HG03139 (cell line): ENCODE data around the gene GABRG3.

ENCODE experiments used
- ATAC-seq: cut with Tn5 transposase; IDR thresholded peaks from one replicate; pipeline ENCODE4 v1.9.1; 2021; ENCODE audit not compliant: unreplicated experiment

Gene GABRG3

GRCh38 chr15:26970712-26971210, at the start of gene GABRG3:
Gene GABRG3 (plus strand): TSS chr15:26971181.
- ATAC-seq, result no peak

GRCh38 chr15:26921433-26921832, 49.5 kb upstream of the GABRG3 start:
- no peak for ATAC-seq

- ATAC-seq, result no peak
These were observed 44.9 kb upstream of the GABRG3 start for GRCh38 chr15:26926081-26926480.

- ATAC-seq, result no peak
These were observed 42.9 kb upstream of the GABRG3 start for GRCh38 chr15:26928051-26928450.

- ATAC-seq, result no peak
These were observed 41.4 kb upstream of the GABRG3 start for GRCh38 chr15:26929588-26929987.

DNA sequence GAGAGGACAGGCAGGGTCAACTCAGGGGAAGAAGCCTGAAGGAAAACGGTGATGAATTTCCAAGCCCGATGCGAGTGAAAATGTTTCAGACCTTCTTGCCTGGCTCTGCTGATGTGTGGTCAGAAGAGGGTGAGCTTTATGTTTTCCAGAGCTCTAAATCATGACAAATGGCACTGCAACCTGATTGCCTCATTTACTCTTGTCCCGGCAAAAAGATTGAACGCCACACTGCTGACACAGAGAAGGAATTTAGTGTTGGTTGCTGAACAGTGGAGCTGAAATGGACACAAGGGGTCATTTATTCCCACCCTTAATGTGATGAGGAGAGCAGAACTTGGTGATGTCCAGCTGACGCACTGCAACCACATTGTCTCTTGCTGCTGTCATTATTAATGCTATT, 36.1 kb upstream of the GABRG3 start:
- ATAC-seq, result no peak

DNA sequence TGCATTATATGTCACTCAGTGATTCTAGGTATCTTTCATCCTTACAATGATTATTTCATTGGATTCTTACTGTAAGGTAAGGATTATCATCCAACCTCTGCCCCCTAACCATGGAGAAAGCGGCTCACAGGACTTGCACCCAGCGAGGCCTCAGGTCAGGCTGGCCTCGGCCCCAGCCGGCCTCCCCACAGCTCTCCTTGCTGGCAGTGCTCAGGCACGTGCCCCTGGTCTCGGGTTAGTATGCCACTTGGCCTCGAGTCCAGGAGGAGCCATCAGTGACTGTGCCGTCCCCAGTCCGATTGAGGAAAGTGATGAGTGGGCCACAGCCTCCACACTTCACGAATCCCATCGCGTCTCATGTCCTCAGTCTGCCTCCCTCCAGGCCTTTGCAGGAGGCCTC, 35.7 kb upstream of the GABRG3 start:
- ATAC-seq, result no peak

DNA sequence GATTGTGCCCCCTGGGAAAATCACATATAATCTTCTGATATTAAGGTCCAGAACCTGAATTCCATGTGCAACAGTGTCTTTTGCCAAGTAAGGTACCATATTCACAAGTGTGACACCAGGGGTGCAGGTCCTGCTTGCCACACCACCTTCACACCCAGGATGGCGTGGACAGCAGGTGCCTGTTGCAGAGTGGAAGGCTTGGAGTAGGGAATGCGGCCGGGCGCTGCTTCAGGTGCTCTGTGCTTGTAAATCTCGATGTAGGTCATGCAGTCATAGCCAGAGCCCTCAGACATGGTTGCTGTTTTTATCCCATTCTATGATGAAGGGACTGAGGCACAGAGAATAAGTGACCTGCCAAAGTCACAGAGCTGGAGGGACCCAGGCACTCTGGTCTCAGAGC, 34.5 kb upstream of the GABRG3 start:
- no peak for ATAC-seq

GRCh38 chr15:26937134-26937533, 33.8 kb upstream of the GABRG3 start:
- no peak for ATAC-seq

DNA sequence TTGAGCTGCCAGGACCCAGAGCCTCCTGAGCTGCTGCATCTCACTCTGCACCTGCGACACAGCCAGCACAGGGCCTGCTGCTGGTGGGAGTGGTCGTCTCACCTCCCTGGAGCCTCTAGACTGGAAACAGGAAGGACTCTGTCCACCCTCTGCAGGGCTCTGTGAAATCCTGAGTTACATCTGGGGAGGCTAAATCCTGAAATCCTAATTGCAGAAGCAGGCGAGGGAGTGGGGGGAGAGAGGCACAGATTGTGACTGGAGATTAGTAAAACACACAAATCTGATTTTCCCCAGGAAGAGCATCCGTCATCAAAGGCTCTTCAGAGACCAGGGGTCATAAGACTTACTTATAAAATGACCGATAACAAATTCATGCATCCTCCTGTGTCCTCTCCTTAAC, 31.6 kb upstream of the GABRG3 start:
- ATAC-seq, result no peak

DNA sequence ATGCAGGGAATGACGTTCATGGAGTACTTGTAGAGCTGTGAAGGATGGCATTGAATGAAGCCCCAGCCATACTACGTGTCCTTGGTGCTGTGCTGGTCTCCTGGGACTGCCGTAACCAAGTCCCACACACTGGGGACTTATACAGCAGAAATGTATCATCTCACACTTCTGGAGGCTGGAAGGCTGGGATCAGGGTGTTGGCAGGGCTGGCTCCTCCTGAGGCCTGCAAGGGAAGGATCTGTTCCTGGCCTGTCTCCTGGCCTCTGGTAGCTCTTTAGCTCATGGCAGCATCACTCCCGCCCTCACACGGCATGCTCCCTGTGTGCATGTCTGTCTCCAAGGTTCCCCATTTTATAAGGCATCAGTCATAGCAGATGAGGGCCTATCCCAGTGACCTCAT, 29.5 kb upstream of the GABRG3 start:
- no peak for ATAC-seq

DNA sequence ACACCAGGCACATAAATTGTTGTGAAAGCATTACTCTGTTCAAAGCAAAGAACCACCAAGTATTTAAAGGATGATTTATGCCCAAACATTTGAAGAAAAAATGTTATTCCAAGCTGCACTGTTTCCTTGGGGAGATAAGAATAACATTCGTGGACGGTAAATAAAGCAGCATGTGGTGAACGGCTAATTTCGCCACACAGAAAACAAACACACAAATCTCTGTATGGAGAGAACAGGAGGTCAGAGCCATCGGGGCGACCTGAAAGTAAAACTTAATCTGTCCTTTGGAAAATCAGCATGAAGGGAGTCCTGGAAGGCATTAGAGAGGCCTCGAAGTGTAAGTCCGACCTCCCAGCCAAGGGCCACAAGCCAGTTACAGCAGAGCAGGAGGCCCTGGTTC, 27.1 kb upstream of the GABRG3 start:
- ATAC-seq, result no peak

DNA sequence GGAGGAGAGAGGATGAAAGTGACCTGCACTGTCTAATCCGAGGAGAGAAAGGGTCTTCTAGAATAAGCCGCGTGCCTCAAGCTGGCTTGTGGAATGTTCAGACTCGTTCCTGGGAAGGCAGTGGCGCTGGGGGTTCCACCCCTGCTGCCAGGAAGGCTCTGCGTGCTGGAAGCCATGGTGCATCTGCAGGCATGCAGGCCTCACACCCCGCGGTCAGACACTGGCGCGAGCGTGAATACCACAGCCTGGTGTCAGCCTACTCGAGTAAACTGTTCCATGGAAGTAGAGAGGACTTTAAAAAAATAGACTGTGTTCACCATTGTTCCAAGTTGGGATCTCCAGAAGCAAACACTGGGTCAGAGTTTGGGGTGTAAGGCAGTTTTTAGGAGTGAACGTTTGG, 25.9 kb upstream of the GABRG3 start:
- ATAC-seq, result no peak

DNA sequence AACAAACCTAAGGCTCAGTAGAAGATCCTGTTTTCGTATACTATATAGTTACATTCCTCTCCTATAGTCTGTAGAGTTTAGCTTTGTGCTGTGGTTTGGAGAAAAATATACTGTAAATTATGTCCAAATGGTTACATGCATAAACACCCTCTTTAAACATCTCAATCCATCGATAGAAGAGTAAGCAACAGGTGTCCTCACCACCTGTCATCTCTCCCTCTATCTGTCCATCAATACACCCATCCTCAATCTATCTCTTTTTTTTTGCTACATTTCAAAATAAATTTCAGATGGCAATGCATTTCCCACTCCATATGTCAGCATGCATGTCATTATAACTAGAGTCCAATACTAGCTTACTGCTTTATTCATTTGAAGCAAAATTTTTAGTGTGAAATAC, 21.0 kb upstream of the GABRG3 start:
- ATAC-seq, result no peak

DNA sequence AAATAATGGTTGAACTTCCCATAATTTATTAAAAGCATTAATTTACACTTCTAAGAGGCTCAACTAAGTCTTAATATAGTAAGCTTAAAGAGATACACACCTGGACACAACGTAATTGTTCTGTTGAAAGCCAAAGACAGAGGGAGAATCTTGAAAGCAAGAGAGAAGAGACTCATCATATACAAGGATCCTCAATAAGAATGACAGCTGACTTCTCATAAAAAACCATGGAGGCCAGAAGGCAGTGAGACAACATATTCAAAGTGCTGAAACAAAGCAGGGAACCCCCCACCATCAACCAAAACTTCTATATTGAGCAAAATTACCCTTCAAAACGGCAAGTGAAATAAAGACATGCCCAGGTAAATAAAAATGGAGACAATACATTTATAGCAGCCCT, 16.6 kb upstream of the GABRG3 start:
- no peak for ATAC-seq

DNA sequence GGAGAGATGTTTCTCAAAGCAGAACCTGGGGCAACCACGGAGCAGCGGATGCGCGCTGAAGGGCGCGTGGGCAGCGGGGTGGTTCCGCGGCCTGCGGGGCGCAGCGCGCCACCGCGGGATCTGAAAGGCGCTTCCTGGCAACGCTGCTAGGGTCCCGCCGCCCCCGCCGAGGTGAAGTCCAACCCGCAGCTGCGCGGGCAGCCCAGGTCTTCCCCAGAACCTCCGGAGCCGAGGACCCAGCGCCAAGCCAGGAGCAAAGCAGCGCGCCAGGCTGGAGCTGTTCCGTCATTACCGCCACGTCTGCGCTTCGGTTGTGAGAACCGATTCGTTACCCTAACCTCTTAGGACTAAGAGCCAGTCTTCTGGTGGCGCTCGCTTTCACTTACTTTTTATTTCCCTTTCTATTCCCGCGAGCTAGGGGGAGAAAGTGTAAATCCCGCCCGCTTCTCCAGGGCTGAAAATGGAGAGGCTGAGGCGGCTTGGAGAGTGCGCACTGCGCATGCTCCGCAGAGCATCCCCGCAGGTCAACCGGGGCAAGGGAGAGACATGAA, 3.2 kb upstream of the GABRG3 start:
- no peak for ATAC-seq

- ATAC-seq, result no peak
These were observed 2.2 kb upstream of the GABRG3 start for GRCh38 chr15:26968806-26969205.

GRCh38 chr15:26971271-26972018, 464 bp downstream of the GABRG3 start:
- no peak for ATAC-seq

GRCh38 chr15:26972636-26973035, 1.7 kb downstream of the GABRG3 start:
- no peak for ATAC-seq

DNA sequence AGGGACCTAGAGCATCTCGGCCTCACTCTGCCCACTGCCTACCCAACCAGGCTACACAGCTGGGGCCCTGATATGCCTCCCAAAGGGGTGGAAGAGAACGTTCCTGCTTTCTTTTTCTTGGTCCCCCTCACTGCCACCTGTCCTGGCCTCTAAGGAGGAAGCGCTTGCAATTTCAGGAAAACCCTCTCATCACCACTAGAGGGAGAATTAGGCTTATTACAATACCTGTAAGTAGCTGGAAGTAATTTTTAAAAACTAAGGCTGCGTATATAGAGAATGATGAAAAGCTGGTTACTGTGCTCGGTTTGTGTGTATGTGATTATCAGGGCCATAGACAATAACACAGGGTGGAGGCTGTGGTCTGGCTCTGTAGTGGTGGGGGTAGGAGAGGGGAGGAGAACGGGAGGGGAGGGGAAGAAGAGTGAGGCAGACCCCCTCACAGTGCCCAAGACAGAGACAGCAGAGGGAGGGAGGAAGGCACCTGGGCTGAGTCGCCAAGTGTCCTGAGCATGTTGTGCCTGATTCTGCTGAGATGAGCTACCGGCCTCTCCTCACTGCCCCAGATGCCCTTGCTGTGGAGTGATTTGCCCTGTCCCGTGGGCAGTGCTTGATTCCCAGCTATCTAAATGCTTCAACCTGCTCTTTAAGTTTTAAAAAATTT, 3.3 kb downstream of the GABRG3 start:
- ATAC-seq, result no peak

GRCh38 chr15:26981492-26981891, 10.5 kb downstream of the GABRG3 start:
- no peak for ATAC-seq

GRCh38 chr15:26983822-26984221, 12.8 kb downstream of the GABRG3 start:
- ATAC-seq, result no peak
